Fibroblast of the aortic adventitia (primary cell): ENCODE data around the gene KIF26B. TPM values are rescaled to one million over a fixed set of nuclear protein-coding genes. Genes with fewer than 3 reads are reported as not detected.

Experiments
- DNase-seq: peaks from one replicate; pipeline ENCODE4 v3.0.0-alpha.2; 2010; ENCODE audit warnings: low read depth
- H3K4me3 ChIP-seq: 2 replicates; pipeline ENCODE4 v1.5.1; 2011; ENCODE audit warnings: low read depth, mild to moderate bottlenecking, control low read depth, low read length, moderate library complexity
- CTCF ChIP-seq: IDR thresholded peaks from 2 replicates; pipeline ENCODE4 v1.5.1; 2011; ENCODE audit warnings: mild to moderate bottlenecking, low read length, control low read depth, inconsistent platforms; ENCODE audit not compliant: insufficient read depth
- total RNA-seq: library from RNA; depleted of rRNA; stranded (reverse); fragments of >200 nt; gene quantifications from 2 replicates; pipeline ENCODE4 v1.2.3, GENCODE V29; 2012; ENCODE audit warnings: low replicate concordance

The KIF26B gene
- total RNA-seq, 1 donor: 4.6 TPM

- no peak for DNase-seq
- no peak overlapping the region for H3K4me3 ChIP-seq
- TF ChIP-seq CTCF: no peak
These were observed 282.7 kb downstream of the KIF26B start for GRCh38 chr1:245437369-245438062.

GRCh38 chr1:245440922-245441321 is 286.1 kb downstream of the KIF26B start:
- DNase-seq: no peak
- TF ChIP-seq CTCF: no peak
- H3K4me3 ChIP-seq: no peak overlapping the region

- H3K4me3 ChIP-seq: no peak overlapping the region
- DNase-seq: peak; percentile 71
- TF ChIP-seq CTCF: no peak
These were observed 286.9 kb downstream of the KIF26B start for GRCh38 chr1:245441689-245442088.

GRCh38 chr1:245444147-245444828 is 289.5 kb downstream of the KIF26B start:
- no peak for TF ChIP-seq CTCF
- DNase-seq: no peak
- no peak overlapping the region for H3K4me3 ChIP-seq

- no peak for TF ChIP-seq CTCF
- peak; percentile 35 for DNase-seq
- no peak overlapping the region for H3K4me3 ChIP-seq
These were observed 290.2 kb downstream of the KIF26B start for GRCh38 chr1:245444945-245445344.

GRCh38 chr1:245448531-245448930 is 293.7 kb downstream of the KIF26B start:
- no peak for DNase-seq
- H3K4me3 ChIP-seq: no peak overlapping the region
- no peak for TF ChIP-seq CTCF

GRCh38 chr1:245448975-245449431 is 294.2 kb downstream of the KIF26B start:
- no peak for TF ChIP-seq CTCF
- no peak overlapping the region for H3K4me3 ChIP-seq
- peak; percentile 68 for DNase-seq
